Glutamatergic neuron (in vitro differentiated cells): Measurements from ENCODE around the gene ELMO1. TPM values are rescaled to one million over a fixed set of nuclear protein-coding genes. Genes with fewer than 3 reads are reported as not detected.

Experiments
- DNase-seq: peaks from one replicate; pipeline ENCODE4 v3.0.0; 2022
- H3K27ac Mint-ChIP-seq: one replicate; pipeline ENCODE4 v1.8.0; 2020; ENCODE audit warnings: mild to moderate bottlenecking, mixed read lengths, inconsistent platforms; ENCODE audit not compliant: unreplicated experiment
- H3K27me3 Mint-ChIP-seq: one replicate; pipeline ENCODE4 v1.8.0; 2020; ENCODE audit warnings: mild to moderate bottlenecking, moderate library complexity, mixed read lengths, inconsistent platforms; ENCODE audit not compliant: unreplicated experiment
- H3K36me3 Mint-ChIP-seq: one replicate; pipeline ENCODE4 v1.8.0; 2020; ENCODE audit warnings: mild to moderate bottlenecking, mixed read lengths, inconsistent platforms; ENCODE audit not compliant: unreplicated experiment
- H3K4me1 Mint-ChIP-seq: one replicate; pipeline ENCODE4 v1.8.0; 2020; ENCODE audit warnings: mild to moderate bottlenecking, low read depth, mixed read lengths, inconsistent platforms; ENCODE audit not compliant: unreplicated experiment
- H3K4me3 Mint-ChIP-seq: one replicate; pipeline ENCODE4 v1.8.0; 2020; ENCODE audit warnings: mild to moderate bottlenecking, mixed read lengths, inconsistent platforms; ENCODE audit not compliant: unreplicated experiment
- H3K9me3 Mint-ChIP-seq: one replicate; pipeline ENCODE4 v1.8.0; 2020; ENCODE audit warnings: mild to moderate bottlenecking, moderate library complexity, mixed read lengths, inconsistent platforms; ENCODE audit not compliant: unreplicated experiment
- total RNA-seq: library from RNA; stranded (reverse); fragmentation: NEBNext Ultra II Directional; extraction: Animal tissue kit (Norgen Biotek cat#: 25700); gene quantifications from one replicate; pipeline ENCODE4 v1.2.1, GENCODE V29; 2021; ENCODE audit not compliant: unreplicated experiment
- TF ChIP-seq, protein P1 (sequence below): fragments of 200-600 bp; sonication (generic); IDR thresholded peaks from one replicate; pipeline ENCODE4 v1.5.0; 2021; ENCODE audit not compliant: partially characterized antibody, unreplicated experiment

The ELMO1 gene
- total RNA-seq, 1 donor from 2014 or later = 5.5 TPM

DNA sequence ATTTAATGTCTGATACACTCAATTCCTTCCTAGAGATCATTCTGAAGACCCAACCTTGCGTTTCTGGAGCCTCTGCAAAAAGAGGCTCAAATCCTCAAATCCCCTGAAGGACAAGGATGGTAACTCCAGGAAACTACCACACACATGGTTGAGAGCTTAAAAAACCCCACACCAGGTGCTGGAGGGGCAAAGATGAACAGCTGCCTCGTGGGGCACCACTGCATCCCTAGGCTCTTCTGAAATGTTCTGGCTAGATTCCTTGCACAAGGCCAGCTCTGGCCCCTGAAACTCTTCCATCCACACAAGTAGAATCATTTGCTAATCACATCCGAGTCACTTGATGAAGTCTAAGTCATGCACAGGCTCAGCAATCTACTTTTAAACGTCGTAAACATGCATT is 286.6 kb downstream of the ELMO1 start:
- Mint-ChIP-seq H3K27ac (no peak overlapping the region), H3K4me3 (no peak overlapping the region), H3K36me3 (no peaks in the 10 kb centered on the region), H3K4me1 (no peaks in the 10 kb centered on the region), H3K27me3 (no peaks in the 10 kb centered on the region), H3K9me3 (no peaks in the 10 kb centered on the region)
- DNase-seq = no peak
- TF ChIP-seq, protein P1, sequence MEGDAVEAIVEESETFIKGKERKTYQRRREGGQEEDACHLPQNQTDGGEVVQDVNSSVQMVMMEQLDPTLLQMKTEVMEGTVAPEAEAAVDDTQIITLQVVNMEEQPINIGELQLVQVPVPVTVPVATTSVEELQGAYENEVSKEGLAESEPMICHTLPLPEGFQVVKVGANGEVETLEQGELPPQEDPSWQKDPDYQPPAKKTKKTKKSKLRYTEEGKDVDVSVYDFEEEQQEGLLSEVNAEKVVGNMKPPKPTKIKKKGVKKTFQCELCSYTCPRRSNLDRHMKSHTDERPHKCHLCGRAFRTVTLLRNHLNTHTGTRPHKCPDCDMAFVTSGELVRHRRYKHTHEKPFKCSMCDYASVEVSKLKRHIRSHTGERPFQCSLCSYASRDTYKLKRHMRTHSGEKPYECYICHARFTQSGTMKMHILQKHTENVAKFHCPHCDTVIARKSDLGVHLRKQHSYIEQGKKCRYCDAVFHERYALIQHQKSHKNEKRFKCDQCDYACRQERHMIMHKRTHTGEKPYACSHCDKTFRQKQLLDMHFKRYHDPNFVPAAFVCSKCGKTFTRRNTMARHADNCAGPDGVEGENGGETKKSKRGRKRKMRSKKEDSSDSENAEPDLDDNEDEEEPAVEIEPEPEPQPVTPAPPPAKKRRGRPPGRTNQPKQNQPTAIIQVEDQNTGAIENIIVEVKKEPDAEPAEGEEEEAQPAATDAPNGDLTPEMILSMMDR = no peak

- Mint-ChIP-seq H3K36me3 (no peaks in the 10 kb centered on the region), H3K27ac (no peak overlapping the region), H3K9me3 (peaks cover 2% of the 10 kb centered on the region), H3K4me1 (no peaks in the 10 kb centered on the region), H3K4me3 (no peak overlapping the region), H3K27me3 (peaks cover 2% of the 10 kb centered on the region)
- no peak for DNase-seq
- TF ChIP-seq, protein P1 = no peak
Observed at GRCh38 chr7:37160656-37161055, 288.0 kb downstream of the ELMO1 start.

DNA sequence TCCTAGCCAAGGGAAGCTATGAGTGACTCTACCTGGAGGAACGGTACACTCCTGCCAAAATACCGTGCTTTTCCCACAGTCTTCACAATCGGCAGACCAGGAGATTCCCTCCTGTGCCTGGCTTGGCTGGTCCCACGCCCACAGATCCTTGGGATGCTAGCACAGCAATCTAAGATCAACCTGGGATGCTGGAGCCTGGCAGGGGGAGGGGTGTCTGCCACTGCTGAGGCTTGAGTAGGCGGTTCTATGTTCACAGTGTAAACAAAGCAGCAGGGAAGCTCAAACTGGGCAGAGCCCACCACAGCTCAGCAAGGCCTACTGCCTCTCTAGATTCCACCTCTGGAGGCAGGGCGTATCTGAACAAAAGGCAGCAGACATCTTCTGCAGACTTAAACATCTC is 295.3 kb downstream of the ELMO1 start:
- no peak for DNase-seq
- H3K4me3 Mint-ChIP-seq = no peak overlapping the region

DNA sequence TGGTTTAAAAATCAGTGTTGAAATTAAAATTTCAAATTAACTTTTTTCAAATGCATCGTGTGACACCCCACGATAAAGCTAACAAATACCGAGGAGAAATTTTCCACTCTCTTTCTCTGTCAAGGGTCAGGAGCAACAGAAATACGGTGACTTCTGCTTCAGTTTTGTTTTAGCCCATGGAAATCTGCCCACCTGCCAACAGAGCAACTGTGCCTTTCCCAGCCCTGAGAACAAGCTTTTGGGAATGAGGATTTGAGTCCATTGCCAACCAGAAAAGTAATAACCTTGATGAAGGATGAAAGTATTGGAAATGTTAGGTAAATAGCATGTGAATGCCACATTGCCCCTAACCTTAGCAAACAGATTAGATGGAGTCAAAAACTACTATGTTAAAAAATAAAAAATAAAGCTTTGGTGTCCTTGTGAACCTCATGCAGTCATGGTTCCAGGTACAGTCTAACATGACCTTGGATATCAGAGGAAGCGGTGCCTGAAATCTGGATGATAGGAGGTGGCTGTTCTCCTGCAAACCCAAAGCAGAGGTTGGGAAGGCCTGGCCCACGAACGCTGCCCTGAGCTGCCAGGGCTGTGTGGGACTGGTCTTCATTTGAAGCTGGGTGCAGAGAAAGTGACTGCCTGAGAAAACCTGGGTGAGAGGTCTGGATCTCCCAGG is 296.8 kb downstream of the ELMO1 start:
- Mint-ChIP-seq H3K27ac (no peak overlapping the region), H3K4me1 (peaks cover 9% of the 10 kb centered on the region), H3K9me3 (peaks cover 3% of the 10 kb centered on the region), H3K27me3 (peaks cover 2% of the 10 kb centered on the region), H3K4me3 (no peak overlapping the region), H3K36me3 (peaks cover 9% of the 10 kb centered on the region)
- no peak for DNase-seq
- TF ChIP-seq, protein P1 = no peak

More for the DNA sequence above, 295.3 kb downstream of the ELMO1 start:
- Mint-ChIP-seq H3K9me3 (peaks cover 3% of the 10 kb centered on the region), H3K4me1 (peaks cover 9% of the 10 kb centered on the region), H3K36me3 (peaks cover 5% of the 10 kb centered on the region), H3K27ac (no peak overlapping the region), H3K27me3 (peaks cover 2% of the 10 kb centered on the region)
- TF ChIP-seq, protein P1 = no peak

- H3K4me1 Mint-ChIP-seq = peaks cover 9% of the 10 kb centered on the region
- H3K4me3 Mint-ChIP-seq = no peak overlapping the region
- H3K27ac Mint-ChIP-seq = no peak overlapping the region
- peaks cover 2% of the 10 kb centered on the region for H3K27me3 Mint-ChIP-seq
- TF ChIP-seq, protein P1 = no peak
- H3K36me3 Mint-ChIP-seq = peaks cover 9% of the 10 kb centered on the region
- no peak for DNase-seq
- peaks cover 3% of the 10 kb centered on the region for H3K9me3 Mint-ChIP-seq
Observed at GRCh38 chr7:37150856-37151255, 297.8 kb downstream of the ELMO1 start.
